Measurements from ENCODE around the gene MUC12.

DNA sequence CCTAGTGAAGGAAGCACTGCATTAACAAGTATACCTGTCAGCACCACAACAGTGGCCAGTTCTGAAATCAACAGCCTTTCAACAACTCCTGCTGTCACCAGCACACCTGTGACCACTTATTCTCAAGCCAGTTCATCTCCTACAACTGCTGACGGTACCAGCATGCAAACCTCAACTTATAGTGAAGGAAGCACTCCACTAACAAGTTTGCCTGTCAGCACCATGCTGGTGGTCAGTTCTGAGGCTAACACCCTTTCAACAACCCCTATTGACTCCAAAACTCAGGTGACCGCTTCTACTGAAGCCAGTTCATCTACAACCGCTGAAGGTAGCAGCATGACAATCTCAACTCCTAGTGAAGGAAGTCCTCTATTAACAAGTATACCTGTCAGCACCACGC, 66.6 kb downstream of the MUC12 start:
- TF ChIP-seq, protein P1, sequence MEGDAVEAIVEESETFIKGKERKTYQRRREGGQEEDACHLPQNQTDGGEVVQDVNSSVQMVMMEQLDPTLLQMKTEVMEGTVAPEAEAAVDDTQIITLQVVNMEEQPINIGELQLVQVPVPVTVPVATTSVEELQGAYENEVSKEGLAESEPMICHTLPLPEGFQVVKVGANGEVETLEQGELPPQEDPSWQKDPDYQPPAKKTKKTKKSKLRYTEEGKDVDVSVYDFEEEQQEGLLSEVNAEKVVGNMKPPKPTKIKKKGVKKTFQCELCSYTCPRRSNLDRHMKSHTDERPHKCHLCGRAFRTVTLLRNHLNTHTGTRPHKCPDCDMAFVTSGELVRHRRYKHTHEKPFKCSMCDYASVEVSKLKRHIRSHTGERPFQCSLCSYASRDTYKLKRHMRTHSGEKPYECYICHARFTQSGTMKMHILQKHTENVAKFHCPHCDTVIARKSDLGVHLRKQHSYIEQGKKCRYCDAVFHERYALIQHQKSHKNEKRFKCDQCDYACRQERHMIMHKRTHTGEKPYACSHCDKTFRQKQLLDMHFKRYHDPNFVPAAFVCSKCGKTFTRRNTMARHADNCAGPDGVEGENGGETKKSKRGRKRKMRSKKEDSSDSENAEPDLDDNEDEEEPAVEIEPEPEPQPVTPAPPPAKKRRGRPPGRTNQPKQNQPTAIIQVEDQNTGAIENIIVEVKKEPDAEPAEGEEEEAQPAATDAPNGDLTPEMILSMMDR (IDR thresholded peaks at IDR 0.05): no peak
- TF ChIP-seq POLR2A (IDR thresholded peaks at IDR 0.05): no peak

Measured in thyroid gland (tissue), 4 donors.